ENCODE measurements around the gene CMTM7. TPM values are rescaled to one million over a fixed set of nuclear protein-coding genes. Genes with fewer than 3 reads are reported as not detected.

Gene CMTM7
- total and polyA plus RNA-seq, 2 experiments from 2014 or later: 32.2 to 93.6 TPM

DNA sequence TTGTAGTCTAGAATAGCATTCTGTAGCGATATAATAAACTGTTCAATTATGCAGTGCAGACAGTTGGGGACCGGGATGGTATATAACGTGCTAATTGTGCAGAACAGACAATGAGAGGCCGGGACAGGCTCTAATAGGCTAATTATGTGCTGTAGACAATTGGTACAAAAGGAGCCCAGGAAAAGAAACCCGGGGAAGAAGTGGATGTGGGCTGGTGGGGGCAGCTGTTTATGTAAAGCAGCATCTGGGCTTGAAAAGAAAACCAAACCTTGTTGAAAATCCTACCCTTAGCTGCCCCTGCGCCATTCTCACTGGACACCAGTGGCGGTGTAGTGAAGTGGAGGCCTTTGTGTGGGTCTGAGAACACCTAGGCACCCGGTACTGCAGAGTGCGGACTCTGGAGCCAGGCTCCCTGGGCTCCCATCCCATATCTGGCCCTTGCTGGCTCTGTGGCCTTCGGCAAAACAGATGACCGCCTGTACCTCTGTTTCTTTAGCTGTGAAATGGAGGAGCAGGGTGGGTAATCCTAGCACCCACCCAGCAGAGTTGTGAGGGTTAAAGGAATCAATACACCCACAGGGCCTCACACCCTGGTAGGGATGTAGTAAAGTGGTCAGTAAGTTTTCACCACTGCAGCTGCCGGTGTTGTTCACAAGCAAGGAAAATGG lies 59.5 kb downstream of the CMTM7 start:
- Mint-ChIP-seq H3K27me3 (ENCODE audit: insufficient read depth, low read depth, poor library complexity) (peaks cover 2% of the 10 kb centered on the region), H3K4me1 (peaks cover 34% of the 10 kb centered on the region), H3K36me3 (ENCODE audit: low read depth) (peaks cover 3% of the 10 kb centered on the region; the same call in 2 of the 3 replicates), H3K27ac (no peak overlapping the region), H3K4me3 (no peak overlapping the region), H3K9me3 (no peaks in the 10 kb centered on the region)
- Histone ChIP-seq H3K4me1 (ENCODE audit: insufficient read depth) (no peaks in the 10 kb centered on the region; the same call in 1 of the 2 replicates), H3K27ac (ENCODE audit: low read depth) (no peak overlapping the region), H3K4me2 (no peak overlapping the region), H3K27me3 (ENCODE audit: insufficient read depth) (no peaks in the 10 kb centered on the region), H3K4me3 (no peak overlapping the region), H3K36me3 (ENCODE audit: insufficient read depth) (peaks cover 6% of the 10 kb centered on the region; the same call in 1 of the 2 replicates), H3K79me2 (replicated peaks; ENCODE audit: insufficient read depth) (0 out of 2 replicates have a peak, but pooled peaks cover 3% of the 10 kb centered on the region), H3F3A (replicated peaks; ENCODE audit: low read depth) (no peaks in the 10 kb centered on the region), H3K9me2 (ENCODE audit: insufficient read depth) (no peaks in the 10 kb centered on the region), H4K20me1 (replicated peaks; ENCODE audit: insufficient read depth) (no peaks in the 10 kb centered on the region), H2AFZ (no peak overlapping the region)
- no peak for TF ChIP-seq ZNF331 (CRISPR knock-in tag; IDR thresholded peaks at IDR 0.05; ENCODE audit: low read depth)
- ATAC-seq (no peak), DNase-seq (ENCODE audit: low spot score) (no peak)

DNA sequence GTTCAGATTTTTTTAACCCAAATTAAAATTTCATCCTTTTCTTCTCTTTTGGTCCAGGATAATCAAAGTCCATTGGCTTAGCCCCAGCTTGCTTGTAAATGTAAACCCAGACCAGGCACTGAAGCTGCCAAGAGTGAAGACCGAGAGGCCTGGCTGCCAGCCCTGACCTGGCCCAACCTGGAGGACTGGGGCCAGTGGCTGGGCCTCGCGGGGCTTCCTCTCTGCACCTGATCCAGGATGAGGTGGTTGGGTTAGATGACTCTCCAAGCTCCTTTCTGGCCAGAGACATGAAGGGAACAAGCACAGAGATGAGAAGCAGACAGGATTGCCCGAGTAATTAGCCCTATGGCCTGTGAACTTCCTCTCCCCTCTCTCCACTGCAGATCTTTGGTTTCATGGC lies 60.4 kb downstream of the CMTM7 start:
- Mint-ChIP-seq H3K27ac (no peak overlapping the region), H3K36me3 (ENCODE audit: low read depth) (peaks cover 3% of the 10 kb centered on the region; the same call in 1 of the 3 replicates), H3K4me1 (peaks cover 35% of the 10 kb centered on the region), H3K27me3 (ENCODE audit: insufficient read depth, low read depth, poor library complexity) (peaks cover 2% of the 10 kb centered on the region), H3K9me3 (no peaks in the 10 kb centered on the region), H3K4me3 (no peak overlapping the region)
- no peaks in the 10 kb centered on the region; the same call in 1 of the 2 replicates for H3K4me1 ChIP-seq (ENCODE audit: insufficient read depth)
- no peaks in the 10 kb centered on the region for H3F3A ChIP-seq (replicated peaks; ENCODE audit: low read depth)
- DNase-seq (ENCODE audit: low spot score) (no peak), ATAC-seq (no peak)
- H3K27me3 ChIP-seq (ENCODE audit: insufficient read depth): no peaks in the 10 kb centered on the region
- no peaks in the 10 kb centered on the region for H3K9me2 ChIP-seq (ENCODE audit: insufficient read depth)
- H2AFZ ChIP-seq: no peak overlapping the region
- 0 out of 2 replicates have a peak, but pooled peaks cover 2% of the 10 kb centered on the region for H3K79me2 ChIP-seq (replicated peaks; ENCODE audit: insufficient read depth)
- peaks cover 6% of the 10 kb centered on the region; the same call in 1 of the 2 replicates for H3K36me3 ChIP-seq (ENCODE audit: insufficient read depth)
- H3K27ac ChIP-seq (ENCODE audit: low read depth): no peak overlapping the region
- no peaks in the 10 kb centered on the region for H4K20me1 ChIP-seq (replicated peaks; ENCODE audit: insufficient read depth)
- H3K4me2 ChIP-seq: no peak overlapping the region
- no peak overlapping the region for H3K4me3 ChIP-seq
- TF ChIP-seq NANOG (IDR thresholded peaks at IDR 0.05; ENCODE audit: borderline replicate concordance): no peak
- no peak for TF ChIP-seq STAT1 (IDR thresholded peaks at IDR 0.05; ENCODE audit: unreplicated experiment)
- TF ChIP-seq POLR2AphosphoS5 (IDR thresholded peaks at IDR 0.05; ENCODE audit: low read depth): no peak
- TF ChIP-seq JUNB (IDR thresholded peaks at IDR 0.05; ENCODE audit: unreplicated experiment): no peak
- TF ChIP-seq EZH2phosphoT487 (IDR thresholded peaks at IDR 0.05; ENCODE audit: unreplicated experiment): no peak
- no peak for TF ChIP-seq ZNF331 (CRISPR knock-in tag; IDR thresholded peaks at IDR 0.05; ENCODE audit: low read depth)
- TF ChIP-seq EZH2 (IDR thresholded peaks at IDR 0.05; ENCODE audit: low read depth, unreplicated experiment): no peak
- TF ChIP-seq, protein P1, sequence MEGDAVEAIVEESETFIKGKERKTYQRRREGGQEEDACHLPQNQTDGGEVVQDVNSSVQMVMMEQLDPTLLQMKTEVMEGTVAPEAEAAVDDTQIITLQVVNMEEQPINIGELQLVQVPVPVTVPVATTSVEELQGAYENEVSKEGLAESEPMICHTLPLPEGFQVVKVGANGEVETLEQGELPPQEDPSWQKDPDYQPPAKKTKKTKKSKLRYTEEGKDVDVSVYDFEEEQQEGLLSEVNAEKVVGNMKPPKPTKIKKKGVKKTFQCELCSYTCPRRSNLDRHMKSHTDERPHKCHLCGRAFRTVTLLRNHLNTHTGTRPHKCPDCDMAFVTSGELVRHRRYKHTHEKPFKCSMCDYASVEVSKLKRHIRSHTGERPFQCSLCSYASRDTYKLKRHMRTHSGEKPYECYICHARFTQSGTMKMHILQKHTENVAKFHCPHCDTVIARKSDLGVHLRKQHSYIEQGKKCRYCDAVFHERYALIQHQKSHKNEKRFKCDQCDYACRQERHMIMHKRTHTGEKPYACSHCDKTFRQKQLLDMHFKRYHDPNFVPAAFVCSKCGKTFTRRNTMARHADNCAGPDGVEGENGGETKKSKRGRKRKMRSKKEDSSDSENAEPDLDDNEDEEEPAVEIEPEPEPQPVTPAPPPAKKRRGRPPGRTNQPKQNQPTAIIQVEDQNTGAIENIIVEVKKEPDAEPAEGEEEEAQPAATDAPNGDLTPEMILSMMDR (conservative IDR thresholded peaks at IDR 0.05; ENCODE audit: low read depth in 2 of 2): no peak
- TF ChIP-seq CREB1 (CRISPR knock-in tag; IDR thresholded peaks at IDR 0.05; ENCODE audit: low read depth): no peak
- TF ChIP-seq, protein P2, sequence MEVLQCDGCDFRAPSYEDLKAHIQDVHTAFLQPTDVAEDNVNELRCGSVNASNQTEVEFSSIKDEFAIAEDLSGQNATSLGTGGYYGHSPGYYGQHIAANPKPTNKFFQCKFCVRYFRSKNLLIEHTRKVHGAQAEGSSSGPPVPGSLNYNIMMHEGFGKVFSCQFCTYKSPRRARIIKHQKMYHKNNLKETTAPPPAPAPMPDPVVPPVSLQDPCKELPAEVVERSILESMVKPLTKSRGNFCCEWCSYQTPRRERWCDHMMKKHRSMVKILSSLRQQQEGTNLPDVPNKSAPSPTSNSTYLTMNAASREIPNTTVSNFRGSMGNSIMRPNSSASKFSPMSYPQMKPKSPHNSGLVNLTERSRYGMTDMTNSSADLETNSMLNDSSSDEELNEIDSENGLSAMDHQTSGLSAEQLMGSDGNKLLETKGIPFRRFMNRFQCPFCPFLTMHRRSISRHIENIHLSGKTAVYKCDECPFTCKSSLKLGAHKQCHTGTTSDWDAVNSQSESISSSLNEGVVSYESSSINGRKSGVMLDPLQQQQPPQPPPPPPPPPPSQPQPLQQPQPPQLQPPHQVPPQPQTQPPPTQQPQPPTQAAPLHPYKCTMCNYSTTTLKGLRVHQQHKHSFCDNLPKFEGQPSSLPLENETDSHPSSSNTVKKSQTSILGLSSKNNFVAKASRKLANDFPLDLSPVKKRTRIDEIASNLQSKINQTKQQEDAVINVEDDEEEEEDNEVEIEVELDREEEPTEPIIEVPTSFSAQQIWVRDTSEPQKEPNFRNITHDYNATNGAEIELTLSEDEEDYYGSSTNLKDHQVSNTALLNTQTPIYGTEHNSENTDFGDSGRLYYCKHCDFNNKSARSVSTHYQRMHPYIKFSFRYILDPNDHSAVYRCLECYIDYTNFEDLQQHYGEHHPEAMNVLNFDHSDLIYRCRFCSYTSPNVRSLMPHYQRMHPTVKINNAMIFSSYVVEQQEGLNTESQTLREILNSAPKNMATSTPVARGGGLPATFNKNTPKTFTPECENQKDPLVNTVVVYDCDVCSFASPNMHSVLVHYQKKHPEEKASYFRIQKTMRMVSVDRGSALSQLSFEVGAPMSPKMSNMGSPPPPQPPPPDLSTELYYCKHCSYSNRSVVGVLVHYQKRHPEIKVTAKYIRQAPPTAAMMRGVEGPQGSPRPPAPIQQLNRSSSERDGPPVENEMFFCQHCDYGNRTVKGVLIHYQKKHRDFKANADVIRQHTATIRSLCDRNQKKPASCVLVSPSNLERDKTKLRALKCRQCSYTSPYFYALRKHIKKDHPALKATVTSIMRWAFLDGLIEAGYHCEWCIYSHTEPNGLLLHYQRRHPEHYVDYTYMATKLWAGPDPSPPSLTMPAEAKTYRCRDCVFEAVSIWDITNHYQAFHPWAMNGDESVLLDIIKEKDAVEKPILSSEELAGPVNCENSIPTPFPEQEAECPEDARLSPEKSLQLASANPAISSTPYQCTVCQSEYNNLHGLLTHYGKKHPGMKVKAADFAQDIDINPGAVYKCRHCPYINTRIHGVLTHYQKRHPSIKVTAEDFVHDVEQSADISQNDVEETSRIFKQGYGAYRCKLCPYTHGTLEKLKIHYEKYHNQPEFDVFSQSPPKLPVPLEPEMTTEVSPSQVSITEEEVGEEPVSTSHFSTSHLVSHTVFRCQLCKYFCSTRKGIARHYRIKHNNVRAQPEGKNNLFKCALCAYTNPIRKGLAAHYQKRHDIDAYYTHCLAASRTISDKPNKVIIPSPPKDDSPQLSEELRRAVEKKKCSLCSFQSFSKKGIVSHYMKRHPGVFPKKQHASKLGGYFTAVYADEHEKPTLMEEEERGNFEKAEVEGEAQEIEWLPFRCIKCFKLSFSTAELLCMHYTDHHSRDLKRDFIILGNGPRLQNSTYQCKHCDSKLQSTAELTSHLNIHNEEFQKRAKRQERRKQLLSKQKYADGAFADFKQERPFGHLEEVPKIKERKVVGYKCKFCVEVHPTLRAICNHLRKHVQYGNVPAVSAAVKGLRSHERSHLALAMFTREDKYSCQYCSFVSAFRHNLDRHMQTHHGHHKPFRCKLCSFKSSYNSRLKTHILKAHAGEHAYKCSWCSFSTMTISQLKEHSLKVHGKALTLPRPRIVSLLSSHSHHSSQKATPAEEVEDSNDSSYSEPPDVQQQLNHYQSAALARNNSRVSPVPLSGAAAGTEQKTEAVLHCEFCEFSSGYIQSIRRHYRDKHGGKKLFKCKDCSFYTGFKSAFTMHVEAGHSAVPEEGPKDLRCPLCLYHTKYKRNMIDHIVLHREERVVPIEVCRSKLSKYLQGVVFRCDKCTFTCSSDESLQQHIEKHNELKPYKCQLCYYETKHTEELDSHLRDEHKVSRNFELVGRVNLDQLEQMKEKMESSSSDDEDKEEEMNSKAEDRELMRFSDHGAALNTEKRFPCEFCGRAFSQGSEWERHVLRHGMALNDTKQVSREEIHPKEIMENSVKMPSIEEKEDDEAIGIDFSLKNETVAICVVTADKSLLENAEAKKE (CRISPR knock-in tag; IDR thresholded peaks at IDR 0.05): no peak
- TF ChIP-seq ZNF114 (CRISPR knock-in tag; IDR thresholded peaks at IDR 0.05): no peak
- TF ChIP-seq, protein P3, sequence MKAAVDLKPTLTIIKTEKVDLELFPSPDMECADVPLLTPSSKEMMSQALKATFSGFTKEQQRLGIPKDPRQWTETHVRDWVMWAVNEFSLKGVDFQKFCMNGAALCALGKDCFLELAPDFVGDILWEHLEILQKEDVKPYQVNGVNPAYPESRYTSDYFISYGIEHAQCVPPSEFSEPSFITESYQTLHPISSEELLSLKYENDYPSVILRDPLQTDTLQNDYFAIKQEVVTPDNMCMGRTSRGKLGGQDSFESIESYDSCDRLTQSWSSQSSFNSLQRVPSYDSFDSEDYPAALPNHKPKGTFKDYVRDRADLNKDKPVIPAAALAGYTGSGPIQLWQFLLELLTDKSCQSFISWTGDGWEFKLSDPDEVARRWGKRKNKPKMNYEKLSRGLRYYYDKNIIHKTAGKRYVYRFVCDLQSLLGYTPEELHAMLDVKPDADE (IDR thresholded peaks at IDR 0.05): no peak
